Stimulated activated naive CD8-positive, alpha-beta T cell treated with anti-CD3 and anti-CD28 coated beads, Interleukin-15, amount 100 ng/mL, for 72 hours (primary cell): ENCODE data around the gene PDAP1.
A peak's percentile ranks its signal among the peaks of the same experiment; 100 is the strongest.
"Not testable (repeated sequence)": the region's sequence is repeated elsewhere in the genome, so short reads cannot be mapped to it uniquely, and the experiment has no call there.

Experiments used
- ATAC-seq: fragments of 150-1000 bp; cut with Tn5 transposase; 2 replicates; pipeline ENCODE4 v1.10.0; 2021; ENCODE audit warnings: mild to moderate bottlenecking, moderate library complexity
- DNase-seq, 2 donors: peaks; one replicate each; pipeline ENCODE4 v3.0.0; 2021 to 2022
- H3K27ac Mint-ChIP-seq, 2 donors: one replicate each; pipeline ENCODE4 v1.8.0; 2022; ENCODE audit warnings: mild to moderate bottlenecking in 2 of 2, mixed read lengths in 2 of 2, moderate library complexity in 2 of 2
- H3K27me3 Mint-ChIP-seq: one replicate; pipeline ENCODE4 v1.8.0; 2022; ENCODE audit warnings: mixed read lengths
- H3K4me1 Mint-ChIP-seq: one replicate; pipeline ENCODE4 v1.8.0; 2022; ENCODE audit warnings: mild to moderate bottlenecking, mixed read lengths
- H3K4me3 Mint-ChIP-seq, 2 donors: one replicate each; pipeline ENCODE4 v1.8.0; 2022; ENCODE audit warnings: mild to moderate bottlenecking in 2 of 2, mixed read lengths in 2 of 2, moderate library complexity in 1 of 2
- H3K9me3 Mint-ChIP-seq, 2 donors: one replicate each; pipeline ENCODE4 v1.8.0; 2022; ENCODE audit warnings: mixed read lengths in 2 of 2

PDAP1 gene

GRCh38 chr7:99379693-99380031, 28.7 kb downstream of the PDAP1 start:
- DNase-seq, H3K9me3 Mint-ChIP-seq, H3K27me3 Mint-ChIP-seq, ATAC-seq: not testable (repeated sequence)
- Mint-ChIP-seq H3K27ac (peak overlapping the region; percentile 93 to 96), H3K4me3 (peak overlapping the region; percentile 83 to 84), H3K4me1 (peaks cover 78% of the 10 kb centered on the region)

- Mint-ChIP-seq H3K27ac (peak overlapping the region; percentile 29 to 56), H3K9me3 (no peaks in the 10 kb centered on the region), H3K4me3 (peak overlapping the region; percentile 83 to 84), H3K4me1 (peaks cover 73% of the 10 kb centered on the region), H3K27me3 (no peaks in the 10 kb centered on the region)
- ATAC-seq (peak; percentile 6), DNase-seq (peak; percentile 31 to 53)
Observed at GRCh38 chr7:99379043-99379577, 29.3 kb downstream of the PDAP1 start.

- DNase-seq (peak; percentile 78 to 79), ATAC-seq (peak; percentile 69)
- peaks cover 63% of the 10 kb centered on the region for H3K4me1 Mint-ChIP-seq
- H3K27me3 Mint-ChIP-seq = no peaks in the 10 kb centered on the region
- peak overlapping the region; percentile 90 to 95 for H3K27ac Mint-ChIP-seq
- H3K4me3 Mint-ChIP-seq = peak overlapping the region; percentile 82 to 90
- H3K9me3 Mint-ChIP-seq = no peaks in the 10 kb centered on the region
Observed at GRCh38 chr7:99375070-99375807, 33.2 kb downstream of the PDAP1 start.

GRCh38 chr7:99374111-99375064, 34.0 kb downstream of the PDAP1 start, which contains the start of gene ARPC1B:
Gene ARPC1B (plus strand): TSS chr7:99374730. CDS start chr7:99385715, 10,985 bp downstream.
- ATAC-seq (peak; percentile 77), DNase-seq (peak; percentile 76 to 78)
- peaks cover 63% of the 10 kb centered on the region for H3K4me1 Mint-ChIP-seq
- peak within 1 kb of the TSS; percentile 90 to 95 for H3K27ac Mint-ChIP-seq
- no peaks in the 10 kb centered on the region for H3K27me3 Mint-ChIP-seq
- H3K4me3 Mint-ChIP-seq = peak within 1 kb of the TSS; percentile 82 to 90
- no peaks in the 10 kb centered on the region for H3K9me3 Mint-ChIP-seq

GRCh38 chr7:99373091-99374066, 35.0 kb downstream of the PDAP1 start:
- DNase-seq (no peak), ATAC-seq (no peak)
- Mint-ChIP-seq H3K27ac (peak overlapping the region in 1 of 2 donors; percentile 8), H3K4me1 (peaks cover 60% of the 10 kb centered on the region), H3K27me3 (no peaks in the 10 kb centered on the region), H3K9me3 (no peaks in the 10 kb centered on the region), H3K4me3 (peak overlapping the region; percentile 80 to 90)

- H3K27me3 Mint-ChIP-seq = no peaks in the 10 kb centered on the region
Observed at GRCh38 chr7:99372275-99373090, 35.9 kb downstream of the PDAP1 start.

GRCh38 chr7:99371376-99371920, 36.9 kb downstream of the PDAP1 start:
- no peaks in the 10 kb centered on the region for H3K27me3 Mint-ChIP-seq
- no peaks in the 10 kb centered on the region for H3K9me3 Mint-ChIP-seq
- H3K4me3 Mint-ChIP-seq = no peak overlapping the region
- no peak for ATAC-seq
- peak overlapping the region in 1 of 2 donors; percentile 79 for H3K27ac Mint-ChIP-seq
- DNase-seq = no peak
- H3K4me1 Mint-ChIP-seq = peaks cover 41% of the 10 kb centered on the region

More at GRCh38 chr7:99372275-99373090, 35.9 kb downstream of the PDAP1 start:
- ATAC-seq (no peak), DNase-seq (no peak)
- Mint-ChIP-seq H3K4me1 (peaks cover 52% of the 10 kb centered on the region), H3K27ac (peak overlapping the region in 1 of 2 donors; percentile 8), H3K4me3 (peak overlapping the region; percentile 80 to 90), H3K9me3 (no peaks in the 10 kb centered on the region)

GRCh38 chr7:99369767-99370391, 38.5 kb downstream of the PDAP1 start:
- Mint-ChIP-seq H3K27ac (peak overlapping the region in 1 of 2 donors; percentile 27), H3K4me3 (no peak overlapping the region), H3K27me3 (no peaks in the 10 kb centered on the region), H3K4me1 (peaks cover 41% of the 10 kb centered on the region), H3K9me3 (no peaks in the 10 kb centered on the region)
- DNase-seq (no peak), ATAC-seq (no peak)

GRCh38 chr7:99368750-99369389, 39.5 kb downstream of the PDAP1 start:
- Mint-ChIP-seq H3K27ac (peak overlapping the region; percentile 9 to 88), H3K4me3 (no peak overlapping the region), H3K27me3 (no peaks in the 10 kb centered on the region), H3K9me3 (no peaks in the 10 kb centered on the region), H3K4me1 (peaks cover 40% of the 10 kb centered on the region)
- no peak for ATAC-seq
- DNase-seq = no peak

- ATAC-seq = no peak
- Mint-ChIP-seq H3K27ac (no peak overlapping the region), H3K9me3 (no peaks in the 10 kb centered on the region), H3K4me1 (peaks cover 24% of the 10 kb centered on the region), H3K4me3 (no peak overlapping the region), H3K27me3 (no peaks in the 10 kb centered on the region)
- DNase-seq = no peak
Observed at GRCh38 chr7:99366646-99367045, 41.8 kb downstream of the PDAP1 start.

- Mint-ChIP-seq H3K27me3 (no peaks in the 10 kb centered on the region), H3K9me3 (no peaks in the 10 kb centered on the region), H3K4me3 (no peak overlapping the region), H3K27ac (peak overlapping the region in 1 of 2 donors; percentile 37), H3K4me1 (peaks cover 24% of the 10 kb centered on the region)
- ATAC-seq (peak; percentile 81), DNase-seq (peak; percentile 33 to 50)
Observed at GRCh38 chr7:99365318-99366141, 42.9 kb downstream of the PDAP1 start.

GRCh38 chr7:99363286-99363685, 45.1 kb downstream of the PDAP1 start:
- H3K27ac Mint-ChIP-seq = no peak overlapping the region

More at GRCh38 chr7:99363286-99363685, 45.1 kb downstream of the PDAP1 start:
- no peaks in the 10 kb centered on the region for H3K27me3 Mint-ChIP-seq
- no peaks in the 10 kb centered on the region for H3K9me3 Mint-ChIP-seq
- ATAC-seq = no peak
- no peak for DNase-seq
- H3K4me3 Mint-ChIP-seq = no peak overlapping the region
- H3K4me1 Mint-ChIP-seq = peaks cover 6% of the 10 kb centered on the region
